ENCODE measurements around the gene APPL1. TPM values are rescaled to one million over a fixed set of nuclear protein-coding genes. Genes with fewer than 3 reads are reported as not detected.

Gene APPL1
- total RNA-seq, 1 experiment from 2014 or later = 34.6 TPM

DNA sequence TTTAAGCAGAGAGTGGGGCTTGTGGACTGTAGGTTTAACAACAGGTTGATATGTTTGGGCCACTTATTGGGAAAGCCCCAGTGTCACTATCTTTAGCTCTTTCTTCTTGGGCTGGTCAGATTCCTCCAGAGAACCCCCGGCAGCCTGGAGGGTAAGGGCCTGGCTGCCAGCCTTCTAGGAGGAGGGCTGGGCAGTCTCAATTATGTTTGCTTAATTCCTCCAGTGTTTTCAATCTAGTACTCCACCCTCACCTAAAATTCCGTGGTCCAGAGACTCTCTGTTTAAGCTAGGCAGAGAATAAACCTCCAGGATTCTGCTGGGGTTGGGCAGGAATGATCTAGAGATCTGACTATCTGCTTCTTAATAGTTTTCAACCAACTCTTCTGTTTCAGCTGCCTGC lies 59.7 kb downstream of the APPL1 start:
- Histone ChIP-seq H3K9me3 (ENCODE audit: low read length) (no peaks in the 10 kb centered on the region), H3K9me2 (replicated peaks; ENCODE audit: low read length) (no peaks in the 10 kb centered on the region), H3K27ac (ENCODE audit: low read length) (no peak overlapping the region), H3F3A (ENCODE audit: low read length, unreplicated experiment) (no peaks in the 10 kb centered on the region), H3K4me3 (ENCODE audit: low read length) (no peak overlapping the region), H2AFZ (ENCODE audit: low read length) (no peak overlapping the region), H3K36me3 (ENCODE audit: low read depth, low read length) (no peaks in the 10 kb centered on the region), H3K4me2 (ENCODE audit: low read length) (no peak overlapping the region), H3K9ac (ENCODE audit: low read length) (no peak overlapping the region), H4K20me1 (ENCODE audit: low read length) (no peaks in the 10 kb centered on the region), H3K4me1 (ENCODE audit: insufficient read depth, low read length) (no peaks in the 10 kb centered on the region), H3K27me3 (ENCODE audit: low read length) (no peaks in the 10 kb centered on the region), H3K79me2 (ENCODE audit: low read length) (no peaks in the 10 kb centered on the region)
- BruUV-seq (replicated peaks) = no TSS peak
- POLR2A ChIA-PET (ENCODE audit: unreplicated experiment) = interaction anchor here (0.5 kb wide), 1 partner anchor 16 kb away, joined by 10 read pairs; no protein-coding TSS in a partner anchor
- intact Hi-C loops (cut with micrococcal nuclease) = no loop called here
- ATAC-seq = peak; percentile 22; the same call in 1 of the 2 replicates
- no peak for TF ChIP-seq EZH2 (IDR thresholded peaks at IDR 0.05; ENCODE audit: low read length, unreplicated experiment)
- CTCF ChIA-PET = no interaction called here
- DNase-seq = no peak

DNA sequence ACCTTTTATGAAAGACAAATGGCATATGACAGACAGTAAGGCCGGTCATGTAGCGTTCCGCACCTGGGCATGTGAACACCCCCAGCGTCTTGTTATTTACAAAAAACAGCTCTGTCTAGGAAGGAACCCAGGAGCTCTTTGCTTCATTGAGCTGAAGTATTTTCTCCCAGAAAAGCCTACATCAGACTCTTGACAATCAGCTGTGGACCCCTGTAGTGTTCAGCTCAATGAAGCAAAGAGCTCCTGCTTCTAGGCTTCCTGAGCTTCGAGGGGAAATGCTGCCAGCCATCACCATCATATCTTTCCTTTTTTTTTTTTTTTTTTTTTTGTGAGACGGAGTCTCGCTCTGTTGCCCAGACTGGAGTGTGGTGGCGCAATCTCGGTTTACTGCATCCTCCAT lies 60.9 kb downstream of the APPL1 start:
- BruUV-seq (replicated peaks) = no TSS peak
- Histone ChIP-seq H4K20me1 (ENCODE audit: low read length) (no peaks in the 10 kb centered on the region), H3K27ac (ENCODE audit: low read length) (no peak overlapping the region), H3K9me2 (replicated peaks; ENCODE audit: low read length) (no peaks in the 10 kb centered on the region), H3K9me3 (ENCODE audit: low read length) (no peaks in the 10 kb centered on the region), H3K36me3 (ENCODE audit: low read depth, low read length) (no peaks in the 10 kb centered on the region), H3K4me3 (ENCODE audit: low read length) (no peak overlapping the region), H2AFZ (ENCODE audit: low read length) (no peak overlapping the region), H3K9ac (ENCODE audit: low read length) (no peak overlapping the region), H3K4me2 (ENCODE audit: low read length) (no peak overlapping the region), H3K27me3 (ENCODE audit: low read length) (no peaks in the 10 kb centered on the region), H3K79me2 (ENCODE audit: low read length) (no peaks in the 10 kb centered on the region), H3F3A (ENCODE audit: low read length, unreplicated experiment) (no peaks in the 10 kb centered on the region), H3K4me1 (ENCODE audit: insufficient read depth, low read length) (no peaks in the 10 kb centered on the region)
- ChIA-PET CTCF (no interaction called here), POLR2A (ENCODE audit: unreplicated experiment) (interaction anchor here (0.6 to 0.7 kb wide), 2 partner anchors 52 to 517 kb away, joined by 3 to 26 read pairs; no protein-coding TSS in a partner anchor)
- no peak for ATAC-seq
- intact Hi-C loops (cut with micrococcal nuclease) = no loop called here
- no peak for DNase-seq
- TF ChIP-seq, protein P1, sequence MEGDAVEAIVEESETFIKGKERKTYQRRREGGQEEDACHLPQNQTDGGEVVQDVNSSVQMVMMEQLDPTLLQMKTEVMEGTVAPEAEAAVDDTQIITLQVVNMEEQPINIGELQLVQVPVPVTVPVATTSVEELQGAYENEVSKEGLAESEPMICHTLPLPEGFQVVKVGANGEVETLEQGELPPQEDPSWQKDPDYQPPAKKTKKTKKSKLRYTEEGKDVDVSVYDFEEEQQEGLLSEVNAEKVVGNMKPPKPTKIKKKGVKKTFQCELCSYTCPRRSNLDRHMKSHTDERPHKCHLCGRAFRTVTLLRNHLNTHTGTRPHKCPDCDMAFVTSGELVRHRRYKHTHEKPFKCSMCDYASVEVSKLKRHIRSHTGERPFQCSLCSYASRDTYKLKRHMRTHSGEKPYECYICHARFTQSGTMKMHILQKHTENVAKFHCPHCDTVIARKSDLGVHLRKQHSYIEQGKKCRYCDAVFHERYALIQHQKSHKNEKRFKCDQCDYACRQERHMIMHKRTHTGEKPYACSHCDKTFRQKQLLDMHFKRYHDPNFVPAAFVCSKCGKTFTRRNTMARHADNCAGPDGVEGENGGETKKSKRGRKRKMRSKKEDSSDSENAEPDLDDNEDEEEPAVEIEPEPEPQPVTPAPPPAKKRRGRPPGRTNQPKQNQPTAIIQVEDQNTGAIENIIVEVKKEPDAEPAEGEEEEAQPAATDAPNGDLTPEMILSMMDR (conservative IDR thresholded peaks at IDR 0.05; ENCODE audit: low read depth, low read length) = no peak
- TF ChIP-seq EZH2 (IDR thresholded peaks at IDR 0.05; ENCODE audit: low read length, unreplicated experiment) (no peak), EZH2phosphoT487 (IDR thresholded peaks at IDR 0.05; ENCODE audit: borderline replicate concordance, low read length) (no peak)

DNA sequence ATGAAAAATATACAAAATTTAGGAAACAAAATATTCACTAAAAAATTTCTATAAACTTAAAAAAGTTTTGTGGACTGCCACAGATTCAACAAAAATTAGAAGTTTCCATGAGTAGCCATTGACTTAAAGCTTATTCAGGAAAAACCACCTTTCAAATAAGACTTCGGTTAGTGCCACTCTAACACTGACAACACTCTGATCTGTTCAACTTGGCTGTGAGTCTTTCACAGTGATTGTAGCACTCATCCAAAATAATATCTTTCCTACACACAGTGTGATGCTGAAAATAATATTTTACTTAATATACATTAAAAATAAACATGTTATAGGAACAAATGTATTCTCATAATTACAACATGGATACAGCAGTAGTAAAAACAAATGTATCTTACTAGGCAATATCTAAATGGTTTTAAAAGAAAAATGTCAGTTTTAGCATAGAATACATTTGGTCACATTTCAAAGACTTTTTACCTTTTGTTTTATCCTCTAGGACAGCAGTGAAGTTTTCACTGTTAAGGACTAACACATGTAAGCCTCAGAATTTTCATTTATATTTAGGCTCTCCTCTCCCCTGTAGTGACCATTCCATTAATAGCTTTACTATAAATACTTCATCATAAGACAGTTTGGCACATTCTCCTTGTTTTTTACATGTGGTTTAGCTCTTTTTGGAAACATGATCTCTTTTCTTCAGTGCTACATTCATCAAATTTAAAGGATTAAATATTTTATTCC lies 64.8 kb downstream of the APPL1 start, which contains the start of gene ASB14:
Gene ASB14 (minus strand): TSS at position 527 of the 738 bp plus-strand sequence. CDS start 652 bp downstream, outside the sequence.
- BruUV-seq (replicated peaks) = no TSS peak
- Histone ChIP-seq H2AFZ (ENCODE audit: low read length) (no peak within 1 kb of the TSS), H3K9me2 (replicated peaks; ENCODE audit: low read length) (no peaks in the 10 kb centered on the region), H3K27ac (ENCODE audit: low read length) (no peak within 1 kb of the TSS), H3K36me3 (ENCODE audit: low read depth, low read length) (no peaks in the 10 kb centered on the region), H3K4me2 (ENCODE audit: low read length) (no peak within 1 kb of the TSS), H3K9ac (ENCODE audit: low read length) (no peak within 1 kb of the TSS), H3K27me3 (ENCODE audit: low read length) (no peaks in the 10 kb centered on the region), H3F3A (ENCODE audit: low read length, unreplicated experiment) (no peaks in the 10 kb centered on the region), H3K9me3 (ENCODE audit: low read length) (no peaks in the 10 kb centered on the region), H3K4me3 (ENCODE audit: low read length) (no peak within 1 kb of the TSS), H3K4me1 (ENCODE audit: insufficient read depth, low read length) (no peaks in the 10 kb centered on the region), H3K79me2 (ENCODE audit: low read length) (no peaks in the 10 kb centered on the region), H4K20me1 (ENCODE audit: low read length) (no peaks in the 10 kb centered on the region)
- ChIA-PET CTCF (no interaction called here), POLR2A (ENCODE audit: unreplicated experiment) (no interaction called here)
- intact Hi-C loops (cut with micrococcal nuclease) = no loop called here
- DNase-seq (no peak), ATAC-seq (no peak)
- TF ChIP-seq EZH2 (IDR thresholded peaks at IDR 0.05; ENCODE audit: low read length, unreplicated experiment) (no peak), EZH2phosphoT487 (IDR thresholded peaks at IDR 0.05; ENCODE audit: borderline replicate concordance, low read length) (no peak)
- TF ChIP-seq, protein P1 (conservative IDR thresholded peaks at IDR 0.05; ENCODE audit: low read depth, low read length) = no peak

Measured in PC-3 (cell line).